GM12878 (cell line): ENCODE data around the gene TRIM41. TPM values are rescaled to one million over a fixed set of nuclear protein-coding genes. Genes with fewer than 3 reads are reported as not detected.

Source experiments
- ASH2L ChIP-seq: fragments of 300-600, 200-600 bp; sonication (generic); IDR thresholded peaks from 2 replicates; pipeline ENCODE4 v1.6.1; 2017; ENCODE audit warnings: low read depth, mild to moderate bottlenecking, borderline replicate concordance
- CBFB ChIP-seq: IDR thresholded peaks from 2 replicates; pipeline ENCODE4 v1.6.1; 2016; ENCODE audit warnings: antibody characterized with exemption, low read depth
- CHD1 ChIP-seq: IDR thresholded peaks from 2 replicates; pipeline ENCODE4 v1.6.1; 2012; ENCODE audit warnings: low read depth, low read length, improper control_type of control experiment
- EED ChIP-seq: sonication (generic); IDR thresholded peaks from 2 replicates; pipeline ENCODE4 v1.6.1; 2016; ENCODE audit warnings: antibody characterized with exemption, low read depth
- SIN3A ChIP-seq: IDR thresholded peaks from 2 replicates; pipeline ENCODE4 v1.6.1; 2012; ENCODE audit warnings: low read depth, low read length, improper control_type of control experiment
- TBL1XR1 ChIP-seq: IDR thresholded peaks from 2 replicates; pipeline ENCODE4 v1.6.1; 2012; ENCODE audit warnings: low read depth, low read length, improper control_type of control experiment
- ZNF24 ChIP-seq: fragments of 450-650 bp; IDR thresholded peaks from 2 replicates; pipeline ENCODE4 v1.6.1; 2017; ENCODE audit warnings: antibody characterized with exemption, mild to moderate bottlenecking
- polyA plus RNA-seq, 11 experiments: library from polyadenylated mRNA; depleted of rRNA in 4 of 11; unstranded in 6 of 11; stranded (reverse) in 5 of 11; fragments of >200 nt; fragmentation: Nextera tagmentation in 4 of 11; fragmentation: Illumina TruSeq in 1 of 11; extraction: Ambion mirVana in 4 of 11; extraction: Trizol in 1 of 11; gene quantifications; 1 replicate in 1 of 11; 2 replicates in 10 of 11; pipeline versions ENCODE4 v1.2.1 to v1.2.3, GENCODE V29; 2011 to 2016; ENCODE audit warnings: inconsistent platforms in 2 of 11, missing spikeins in 2 of 11, low read depth in 1 of 11
- total RNA-seq, 4 experiments: library from RNA; depleted of rRNA in 3 of 4; stranded (reverse); fragments of >200 nt in 3 of 4; fragmentation: Illumina TruSeq in 1 of 4; extraction: Trizol in 1 of 4; gene quantifications; 2 replicates each; pipeline versions ENCODE4 v1.2.1 to v1.2.3, GENCODE V29; 2013 to 2021
- TF ChIP-seq, protein P1 (sequence below): fragments of 450-650 bp; IDR thresholded peaks from 2 replicates; pipeline ENCODE4 v1.6.1; 2017; ENCODE audit warnings: mild to moderate bottlenecking
- TF ChIP-seq, protein P2 (sequence below): fragments of 450-650 bp; IDR thresholded peaks from 2 replicates; pipeline ENCODE4 v1.6.1; 2014; ENCODE audit warnings: mild to moderate bottlenecking
- TF ChIP-seq, protein P3 (sequence below): fragments of 450-650 bp; conservative IDR thresholded peaks from 2 replicates; pipeline ENCODE4 v1.6.1; 2017; ENCODE audit warnings: mild to moderate bottlenecking, moderate library complexity

The TRIM41 gene
- total and polyA plus RNA-seq, 10 of the 15 experiments (the other 5 are each of a cell fraction or from before 2014, with no cell fraction given): 1.0 to 28.9 (median 10.6) TPM

DNA sequence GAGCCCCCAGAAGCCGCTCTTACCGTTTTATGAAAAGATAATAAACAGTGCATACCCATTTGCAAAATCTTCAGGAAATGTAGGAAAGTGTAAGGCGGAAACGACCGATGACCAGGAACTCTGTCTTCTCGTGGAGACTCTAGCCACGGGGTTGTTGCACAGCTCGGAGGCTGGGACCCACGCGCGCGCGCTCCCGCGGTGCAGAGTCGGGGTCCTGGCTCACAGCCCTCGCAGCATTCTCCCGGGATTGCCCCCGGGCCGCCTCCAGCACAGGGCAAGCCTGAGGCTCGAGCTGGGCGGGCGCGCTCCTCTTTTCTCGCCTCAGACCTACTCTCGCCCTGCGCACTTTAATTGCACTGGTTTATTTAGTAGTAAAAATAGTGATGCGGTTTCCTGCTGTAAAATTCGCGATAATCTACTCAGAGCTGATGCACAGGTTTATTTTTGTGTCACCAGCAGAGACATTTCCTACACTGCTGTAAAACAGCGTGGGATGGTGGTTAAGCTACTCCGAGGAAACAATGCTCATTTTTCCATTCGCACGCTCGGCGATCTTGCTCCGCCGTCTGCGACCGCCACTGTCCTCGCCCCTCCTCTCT lies 33.6 kb upstream of the TRIM41 start (continued):
- TF ChIP-seq, protein P1, sequence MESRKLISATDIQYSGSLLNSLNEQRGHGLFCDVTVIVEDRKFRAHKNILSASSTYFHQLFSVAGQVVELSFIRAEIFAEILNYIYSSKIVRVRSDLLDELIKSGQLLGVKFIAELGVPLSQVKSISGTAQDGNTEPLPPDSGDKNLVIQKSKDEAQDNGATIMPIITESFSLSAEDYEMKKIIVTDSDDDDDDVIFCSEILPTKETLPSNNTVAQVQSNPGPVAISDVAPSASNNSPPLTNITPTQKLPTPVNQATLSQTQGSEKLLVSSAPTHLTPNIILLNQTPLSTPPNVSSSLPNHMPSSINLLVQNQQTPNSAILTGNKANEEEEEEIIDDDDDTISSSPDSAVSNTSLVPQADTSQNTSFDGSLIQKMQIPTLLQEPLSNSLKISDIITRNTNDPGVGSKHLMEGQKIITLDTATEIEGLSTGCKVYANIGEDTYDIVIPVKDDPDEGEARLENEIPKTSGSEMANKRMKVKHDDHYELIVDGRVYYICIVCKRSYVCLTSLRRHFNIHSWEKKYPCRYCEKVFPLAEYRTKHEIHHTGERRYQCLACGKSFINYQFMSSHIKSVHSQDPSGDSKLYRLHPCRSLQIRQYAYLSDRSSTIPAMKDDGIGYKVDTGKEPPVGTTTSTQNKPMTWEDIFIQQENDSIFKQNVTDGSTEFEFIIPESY: no peak
- TF ChIP-seq CHD1: no peak
- TF ChIP-seq, protein P2, sequence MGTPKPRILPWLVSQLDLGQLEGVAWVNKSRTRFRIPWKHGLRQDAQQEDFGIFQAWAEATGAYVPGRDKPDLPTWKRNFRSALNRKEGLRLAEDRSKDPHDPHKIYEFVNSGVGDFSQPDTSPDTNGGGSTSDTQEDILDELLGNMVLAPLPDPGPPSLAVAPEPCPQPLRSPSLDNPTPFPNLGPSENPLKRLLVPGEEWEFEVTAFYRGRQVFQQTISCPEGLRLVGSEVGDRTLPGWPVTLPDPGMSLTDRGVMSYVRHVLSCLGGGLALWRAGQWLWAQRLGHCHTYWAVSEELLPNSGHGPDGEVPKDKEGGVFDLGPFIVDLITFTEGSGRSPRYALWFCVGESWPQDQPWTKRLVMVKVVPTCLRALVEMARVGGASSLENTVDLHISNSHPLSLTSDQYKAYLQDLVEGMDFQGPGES: no peak
- 0 out of 2 replicates have a peak, but pooled peaks have one; percentile 45 for TF ChIP-seq ASH2L
- TF ChIP-seq SIN3A: 0 out of 2 replicates have a peak, but pooled peaks have one; percentile 29
- TF ChIP-seq CBFB: no peak
- TF ChIP-seq, protein P3, sequence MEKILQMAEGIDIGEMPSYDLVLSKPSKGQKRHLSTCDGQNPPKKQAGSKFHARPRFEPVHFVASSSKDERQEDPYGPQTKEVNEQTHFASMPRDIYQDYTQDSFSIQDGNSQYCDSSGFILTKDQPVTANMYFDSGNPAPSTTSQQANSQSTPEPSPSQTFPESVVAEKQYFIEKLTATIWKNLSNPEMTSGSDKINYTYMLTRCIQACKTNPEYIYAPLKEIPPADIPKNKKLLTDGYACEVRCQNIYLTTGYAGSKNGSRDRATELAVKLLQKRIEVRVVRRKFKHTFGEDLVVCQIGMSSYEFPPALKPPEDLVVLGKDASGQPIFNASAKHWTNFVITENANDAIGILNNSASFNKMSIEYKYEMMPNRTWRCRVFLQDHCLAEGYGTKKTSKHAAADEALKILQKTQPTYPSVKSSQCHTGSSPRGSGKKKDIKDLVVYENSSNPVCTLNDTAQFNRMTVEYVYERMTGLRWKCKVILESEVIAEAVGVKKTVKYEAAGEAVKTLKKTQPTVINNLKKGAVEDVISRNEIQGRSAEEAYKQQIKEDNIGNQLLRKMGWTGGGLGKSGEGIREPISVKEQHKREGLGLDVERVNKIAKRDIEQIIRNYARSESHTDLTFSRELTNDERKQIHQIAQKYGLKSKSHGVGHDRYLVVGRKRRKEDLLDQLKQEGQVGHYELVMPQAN: 0 out of 2 replicates have a peak, but pooled peaks have one; percentile 26
- 0 out of 2 replicates have a peak, but pooled peaks have one; percentile 17 for TF ChIP-seq EED
- TF ChIP-seq ZNF24: no peak
- TF ChIP-seq TBL1XR1: no peak
